ENCODE results near the gene FNIP2. TPM values are rescaled to one million over a fixed set of nuclear protein-coding genes. Genes with fewer than 3 reads are reported as not detected.
A peak's percentile ranks its signal among the peaks of the same experiment; 100 is the strongest.

The FNIP2 gene
- 5.1 TPM for polyA plus RNA-seq (2013, experiment 1 of 2)
- polyA plus RNA-seq (2013, experiment 2 of 2) = 4.9 TPM

GRCh38 chr4:158768555-158769174, at the start of gene FNIP2:
FNIP2 (plus strand) TSS chr4:158769026; CDS start chr4:158769213, 187 bp downstream.
- peak within 1 kb of the TSS; percentile 95 for H3K18ac ChIP-seq (ENCODE audit: low read length)
- peak within 1 kb of the TSS; percentile 87 for H3K4me2 ChIP-seq (ENCODE audit: low read length)
- H4K5ac ChIP-seq (ENCODE audit: low read length) = no peak within 1 kb of the TSS
- no peak within 1 kb of the TSS for H3K27ac ChIP-seq (ENCODE audit: low read depth, low read length)
- H3K4me1 ChIP-seq (ENCODE audit: control insufficient read depth, low read depth, low read length) = peaks cover 2% of the 10 kb centered on the region
- peak within 1 kb of the TSS; percentile 28 for H2BK5ac ChIP-seq (ENCODE audit: low read length)
- H2AK5ac ChIP-seq (ENCODE audit: low read length) = no peak within 1 kb of the TSS
- H3K23ac ChIP-seq (ENCODE audit: low read length) = peak within 1 kb of the TSS; percentile 86
- H2BK15ac ChIP-seq (replicated peaks; ENCODE audit: low read depth) = no peak within 1 kb of the TSS
- DNase-seq = peak; percentile 72
- H3K9ac ChIP-seq (ENCODE audit: low read length) = peak within 1 kb of the TSS; percentile 88
- H3K27me3 ChIP-seq (ENCODE audit: insufficient read depth, low read length, poor library complexity) = no peaks in the 10 kb centered on the region
- WGBS (ENCODE audit: extremely low coverage, insufficient coverage, low lambda C conversion rate) = no CpG with 5 or more reads among the region's 88 CpGs
- H3K79me2 ChIP-seq (ENCODE audit: control insufficient read depth, insufficient read depth, low read length) = no peaks in the 10 kb centered on the region
- no peak within 1 kb of the TSS for H2BK120ac ChIP-seq (ENCODE audit: low read depth, low read length)
- H4K8ac ChIP-seq (ENCODE audit: low read depth, low read length) = peak within 1 kb of the TSS; percentile 29
- no peaks in the 10 kb centered on the region for H3K36me3 ChIP-seq (ENCODE audit: control insufficient read depth, insufficient read depth, low read length)
- H3K4ac ChIP-seq (ENCODE audit: low read depth, low read length) = peak within 1 kb of the TSS; percentile 91
- H3K79me1 ChIP-seq (ENCODE audit: low read length) = no peaks in the 10 kb centered on the region
- peak within 1 kb of the TSS; percentile 72 for H3K4me3 ChIP-seq (ENCODE audit: low read length)
- H3K56ac ChIP-seq (ENCODE audit: low read length) = peak within 1 kb of the TSS; percentile 92

GRCh38 chr4:158721680-158722079, 47.1 kb upstream of the FNIP2 start:
- H2BK5ac ChIP-seq (ENCODE audit: low read length) = no peak overlapping the region
- H3K27ac ChIP-seq (ENCODE audit: low read depth, low read length) = no peak overlapping the region
- no peaks in the 10 kb centered on the region for H3K4me1 ChIP-seq (ENCODE audit: control insufficient read depth, low read depth, low read length)
- peaks cover 8% of the 10 kb centered on the region for H3K79me1 ChIP-seq (ENCODE audit: low read length)
- no peaks in the 10 kb centered on the region for H3K27me3 ChIP-seq (ENCODE audit: insufficient read depth, low read length, poor library complexity)
- no peak overlapping the region for H3K9ac ChIP-seq (ENCODE audit: low read length)
- no CpG with 5 or more reads among the region's 1 CpG for WGBS (ENCODE audit: extremely low coverage, insufficient coverage, low lambda C conversion rate)
- no peak overlapping the region for H4K5ac ChIP-seq (ENCODE audit: low read length)
- H2AK5ac ChIP-seq (ENCODE audit: low read length) = no peak overlapping the region
- no peak overlapping the region for H3K4ac ChIP-seq (ENCODE audit: low read depth, low read length)
- no peak overlapping the region for H3K56ac ChIP-seq (ENCODE audit: low read length)
- no peak overlapping the region for H3K4me3 ChIP-seq (ENCODE audit: low read length)
- H3K18ac ChIP-seq (ENCODE audit: low read length) = no peak overlapping the region
- no peak overlapping the region for H2BK15ac ChIP-seq (replicated peaks; ENCODE audit: low read depth)
- no peak overlapping the region for H4K8ac ChIP-seq (ENCODE audit: low read depth, low read length)
- H3K4me2 ChIP-seq (ENCODE audit: low read length) = no peak overlapping the region
- H3K79me2 ChIP-seq (ENCODE audit: control insufficient read depth, insufficient read depth, low read length) = peaks cover 9% of the 10 kb centered on the region
- H3K23ac ChIP-seq (ENCODE audit: low read length) = no peak overlapping the region
- no peak overlapping the region for H2BK120ac ChIP-seq (ENCODE audit: low read depth, low read length)
- DNase-seq = no peak
- peaks cover 5% of the 10 kb centered on the region for H3K36me3 ChIP-seq (ENCODE audit: control insufficient read depth, insufficient read depth, low read length)

- H3K9ac ChIP-seq (ENCODE audit: low read length) = peak overlapping the region; percentile 77
- H4K5ac ChIP-seq (ENCODE audit: low read length) = no peak overlapping the region
- no peak overlapping the region for H2BK15ac ChIP-seq (replicated peaks; ENCODE audit: low read depth)
- no peaks in the 10 kb centered on the region for H3K27me3 ChIP-seq (ENCODE audit: insufficient read depth, low read length, poor library complexity)
- no peak overlapping the region for H2AK5ac ChIP-seq (ENCODE audit: low read length)
- no peak overlapping the region for H2BK120ac ChIP-seq (ENCODE audit: low read depth, low read length)
- DNase-seq = peak; percentile 73
- peaks cover 8% of the 10 kb centered on the region for H3K79me1 ChIP-seq (ENCODE audit: low read length)
- peak overlapping the region; percentile 90 for H3K56ac ChIP-seq (ENCODE audit: low read length)
- no peak overlapping the region for H4K8ac ChIP-seq (ENCODE audit: low read depth, low read length)
- H2BK5ac ChIP-seq (ENCODE audit: low read length) = no peak overlapping the region
- H3K36me3 ChIP-seq (ENCODE audit: control insufficient read depth, insufficient read depth, low read length) = peaks cover 5% of the 10 kb centered on the region
- peak overlapping the region; percentile 75 for H3K4me2 ChIP-seq (ENCODE audit: low read length)
- peak overlapping the region; percentile 81 for H3K18ac ChIP-seq (ENCODE audit: low read length)
- no peaks in the 10 kb centered on the region for H3K4me1 ChIP-seq (ENCODE audit: control insufficient read depth, low read depth, low read length)
- H3K4me3 ChIP-seq (ENCODE audit: low read length) = peak overlapping the region; percentile 71
- no CpG with 5 or more reads among the region's 16 CpGs for WGBS (ENCODE audit: extremely low coverage, insufficient coverage, low lambda C conversion rate)
- no peak overlapping the region for H3K27ac ChIP-seq (ENCODE audit: low read depth, low read length)
- no peak overlapping the region for H3K23ac ChIP-seq (ENCODE audit: low read length)
- no peak overlapping the region for H3K4ac ChIP-seq (ENCODE audit: low read depth, low read length)
- H3K79me2 ChIP-seq (ENCODE audit: control insufficient read depth, insufficient read depth, low read length) = peaks cover 9% of the 10 kb centered on the region
Observed at GRCh38 chr4:158722291-158722916, 46.4 kb upstream of the FNIP2 start.

GRCh38 chr4:158722917-158723793, 45.7 kb upstream of the FNIP2 start, which contains the start of gene PPID:
PPID (minus strand) TSS chr4:158723396; CDS start chr4:158723288, 108 bp downstream.
- no peaks in the 10 kb centered on the region for H3K4me1 ChIP-seq (ENCODE audit: control insufficient read depth, low read depth, low read length)
- no peak within 1 kb of the TSS for H2AK5ac ChIP-seq (ENCODE audit: low read length)
- H4K5ac ChIP-seq (ENCODE audit: low read length) = no peak within 1 kb of the TSS
- peaks cover 8% of the 10 kb centered on the region for H3K79me1 ChIP-seq (ENCODE audit: low read length)
- H3K4me3 ChIP-seq (ENCODE audit: low read length) = peak within 1 kb of the TSS; percentile 82
- H2BK5ac ChIP-seq (ENCODE audit: low read length) = no peak within 1 kb of the TSS
- peak; percentile 89 for DNase-seq
- H3K18ac ChIP-seq (ENCODE audit: low read length) = peak within 1 kb of the TSS; percentile 81
- H3K4ac ChIP-seq (ENCODE audit: low read depth, low read length) = peak within 1 kb of the TSS; percentile 82
- H2BK15ac ChIP-seq (replicated peaks; ENCODE audit: low read depth) = no peak within 1 kb of the TSS
- H3K56ac ChIP-seq (ENCODE audit: low read length) = peak within 1 kb of the TSS; percentile 91
- peak within 1 kb of the TSS; percentile 82 for H4K8ac ChIP-seq (ENCODE audit: low read depth, low read length)
- H3K27ac ChIP-seq (ENCODE audit: low read depth, low read length) = peak within 1 kb of the TSS; percentile 36
- peak within 1 kb of the TSS; percentile 77 for H3K9ac ChIP-seq (ENCODE audit: low read length)
- peaks cover 9% of the 10 kb centered on the region for H3K79me2 ChIP-seq (ENCODE audit: control insufficient read depth, insufficient read depth, low read length)
- no CpG with 5 or more reads among the region's 65 CpGs for WGBS (ENCODE audit: extremely low coverage, insufficient coverage, low lambda C conversion rate)
- H2BK120ac ChIP-seq (ENCODE audit: low read depth, low read length) = no peak within 1 kb of the TSS
- no peaks in the 10 kb centered on the region for H3K27me3 ChIP-seq (ENCODE audit: insufficient read depth, low read length, poor library complexity)
- peak within 1 kb of the TSS; percentile 82 for H3K4me2 ChIP-seq (ENCODE audit: low read length)
- H3K36me3 ChIP-seq (ENCODE audit: control insufficient read depth, insufficient read depth, low read length) = peaks cover 3% of the 10 kb centered on the region
- H3K23ac ChIP-seq (ENCODE audit: low read length) = no peak within 1 kb of the TSS

GRCh38 chr4:158724637-158725036, 44.2 kb upstream of the FNIP2 start:
- WGBS (ENCODE audit: extremely low coverage, insufficient coverage, low lambda C conversion rate) = no CpG with 5 or more reads among the region's 4 CpGs
- Histone ChIP-seq H3K4ac (ENCODE audit: low read depth, low read length) (no peak overlapping the region), H2BK120ac (ENCODE audit: low read depth, low read length) (no peak overlapping the region), H3K79me2 (ENCODE audit: control insufficient read depth, insufficient read depth, low read length) (peaks cover 9% of the 10 kb centered on the region), H3K4me2 (ENCODE audit: low read length) (no peak overlapping the region), H3K79me1 (ENCODE audit: low read length) (peaks cover 6% of the 10 kb centered on the region), H2BK15ac (replicated peaks; ENCODE audit: low read depth) (no peak overlapping the region), H3K36me3 (ENCODE audit: control insufficient read depth, insufficient read depth, low read length) (no peaks in the 10 kb centered on the region), H3K27me3 (ENCODE audit: insufficient read depth, low read length, poor library complexity) (no peaks in the 10 kb centered on the region), H3K18ac (ENCODE audit: low read length) (no peak overlapping the region), H4K8ac (ENCODE audit: low read depth, low read length) (no peak overlapping the region), H2BK5ac (ENCODE audit: low read length) (no peak overlapping the region), H3K9ac (ENCODE audit: low read length) (no peak overlapping the region), H4K5ac (ENCODE audit: low read length) (no peak overlapping the region), H3K56ac (ENCODE audit: low read length) (no peak overlapping the region), H3K23ac (ENCODE audit: low read length) (no peak overlapping the region), H3K4me3 (ENCODE audit: low read length) (no peak overlapping the region), H2AK5ac (ENCODE audit: low read length) (no peak overlapping the region), H3K4me1 (ENCODE audit: control insufficient read depth, low read depth, low read length) (no peaks in the 10 kb centered on the region), H3K27ac (ENCODE audit: low read depth, low read length) (no peak overlapping the region)
- DNase-seq = no peak
